Muscle of arm (tissue), 12 donors: ENCODE measurements around the gene DOK5. TPM values are rescaled to one million over a fixed set of nuclear protein-coding genes. Genes with fewer than 3 reads are reported as not detected.

Experiments used
- DNase-seq: peaks from one replicate; pipeline ENCODE4 v3.0.0-alpha.2; 2013
- polyA plus RNA-seq, 12 donors: library from polyadenylated mRNA; unstranded; fragments of 120-200 nt; gene quantifications; one replicate each; pipeline ENCODE4 v1.2.1, GENCODE V29; 2013; ENCODE audit not compliant: insufficient read length in 12 of 12

The DOK5 gene
- polyA plus RNA-seq, 12 donors: 15.2 to 37.7 (median 26.6) TPM; not detected in 1

GRCh38 chr20:54642864-54643667, 167.7 kb downstream of the DOK5 start:
- DNase-seq: no peak

DNA sequence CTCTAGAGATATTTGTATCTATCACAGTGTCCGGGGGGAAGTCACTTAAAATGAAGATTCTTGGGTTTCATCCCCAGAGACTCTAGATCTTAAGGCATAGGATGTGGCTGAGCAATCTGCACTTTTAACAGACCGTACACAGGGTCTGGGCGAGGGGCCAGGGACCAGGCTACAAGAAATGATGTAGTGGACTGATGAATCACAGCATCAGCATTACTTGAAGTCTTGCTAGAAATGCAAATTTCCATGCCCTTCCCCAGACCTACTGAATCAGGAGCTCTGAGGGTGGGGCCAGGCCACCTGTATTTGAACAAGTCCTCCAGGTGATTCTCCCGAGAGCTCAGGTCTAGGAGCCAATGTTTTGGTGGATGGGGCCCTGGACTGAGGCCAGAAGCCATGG, 168.4 kb downstream of the DOK5 start:
- DNase-seq: no peak

- DNase-seq: no peak
Observed at GRCh38 chr20:54645445-54646155, 170.2 kb downstream of the DOK5 start.

DNA sequence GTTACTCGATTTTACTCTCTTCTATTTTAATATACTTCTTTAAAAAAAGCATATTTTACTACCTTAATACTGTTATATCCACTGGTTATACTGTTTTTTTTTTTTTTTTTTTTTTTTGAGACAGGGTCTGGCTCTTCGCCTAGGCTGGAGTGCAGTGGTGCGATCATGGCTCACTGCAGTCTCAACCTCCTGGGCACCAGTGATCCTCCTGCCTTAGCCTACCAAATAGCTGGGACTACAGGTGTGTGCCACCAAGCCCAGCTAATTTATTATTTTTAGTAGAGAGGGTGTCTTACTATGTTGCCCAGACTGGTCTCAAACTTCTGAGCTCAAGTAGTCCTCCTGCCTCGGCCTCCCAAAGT, 170.7 kb downstream of the DOK5 start:
- DNase-seq: no peak

GRCh38 chr20:54648421-54649142, 173.2 kb downstream of the DOK5 start:
- no peak for DNase-seq

DNA sequence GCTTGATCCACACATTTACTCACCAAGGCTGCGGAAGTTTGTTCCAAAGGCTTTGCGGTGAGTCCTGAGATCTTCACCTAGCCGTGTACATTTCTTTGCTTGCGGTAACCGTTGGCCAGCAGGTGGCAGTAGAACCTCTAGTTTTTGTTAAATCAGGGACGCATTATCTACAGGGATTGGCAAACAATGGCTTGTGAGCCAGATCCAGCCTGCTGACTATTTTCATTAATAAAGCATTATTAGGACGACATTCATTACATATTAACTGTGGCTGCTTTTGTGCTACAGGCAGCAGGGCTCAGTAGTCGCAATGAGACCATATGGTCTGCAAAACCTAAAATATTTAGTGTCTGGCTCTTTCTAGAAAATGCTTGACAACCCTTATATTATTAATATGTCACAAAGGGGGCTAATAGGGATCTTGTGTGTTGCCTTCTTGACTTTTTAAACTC, 174.1 kb downstream of the DOK5 start:
- DNase-seq: peak; percentile 70

GRCh38 chr20:54650052-54650719, 174.8 kb downstream of the DOK5 start:
- DNase-seq: no peak

DNA sequence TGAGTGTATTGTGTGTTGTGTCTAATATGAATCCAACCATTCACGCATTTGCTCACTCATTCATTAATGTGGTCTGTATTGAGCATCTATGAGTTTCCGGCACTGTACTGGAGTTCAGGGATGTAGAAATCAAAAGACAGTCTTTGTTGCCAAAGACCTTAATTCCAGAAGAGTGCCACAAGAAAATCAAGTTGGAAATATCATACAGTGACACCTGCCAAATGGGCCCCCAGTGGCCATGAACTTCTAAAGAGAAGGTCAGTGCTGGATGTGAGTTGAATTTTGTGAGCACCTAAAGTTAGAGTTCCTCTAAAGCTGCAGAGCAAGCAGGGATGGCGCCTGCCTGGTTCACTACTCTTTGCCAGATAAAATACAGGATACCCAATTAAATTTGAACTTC, 175.9 kb downstream of the DOK5 start:
- DNase-seq: no peak

- no peak for DNase-seq
Observed at GRCh38 chr20:54654450-54654849, 179.1 kb downstream of the DOK5 start.

DNA sequence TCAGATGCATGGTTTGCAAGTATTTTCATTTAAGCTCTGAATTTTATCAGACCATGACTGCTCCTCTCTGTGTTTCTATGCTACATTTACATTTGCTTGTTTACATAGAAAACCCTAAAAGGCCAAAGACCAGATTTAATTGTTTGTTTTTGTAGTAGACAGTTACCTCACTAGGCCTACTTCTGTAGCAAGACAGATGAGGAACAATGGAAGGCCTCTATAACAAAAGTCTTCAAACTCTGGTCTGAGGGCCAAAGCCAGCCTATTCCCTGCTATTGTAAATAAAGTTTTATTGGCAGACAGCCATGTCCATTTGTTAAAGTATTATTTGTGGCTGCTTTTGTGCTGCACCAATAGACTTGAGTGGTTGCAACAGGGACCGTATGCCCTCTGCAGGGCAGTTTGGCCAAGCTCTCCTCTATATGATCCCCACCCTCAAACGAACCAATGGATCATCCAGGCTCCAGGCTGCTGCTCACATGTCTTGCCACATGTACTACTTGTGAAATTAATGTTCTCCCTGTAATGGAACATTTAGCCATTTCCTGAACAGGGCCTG, 182.0 kb downstream of the DOK5 start:
- DNase-seq: no peak

- no peak for DNase-seq
Observed at GRCh38 chr20:54658525-54658924, 183.1 kb downstream of the DOK5 start.

GRCh38 chr20:54661265-54661664, 185.9 kb downstream of the DOK5 start:
- no peak for DNase-seq

GRCh38 chr20:54661880-54662465, 186.6 kb downstream of the DOK5 start:
- no peak for DNase-seq

GRCh38 chr20:54665812-54666211, 190.4 kb downstream of the DOK5 start:
- DNase-seq: no peak

- DNase-seq: no peak
Observed at GRCh38 chr20:54668271-54669039, 193.1 kb downstream of the DOK5 start.

- no peak for DNase-seq
Observed at GRCh38 chr20:54669040-54669363, 193.6 kb downstream of the DOK5 start.

DNA sequence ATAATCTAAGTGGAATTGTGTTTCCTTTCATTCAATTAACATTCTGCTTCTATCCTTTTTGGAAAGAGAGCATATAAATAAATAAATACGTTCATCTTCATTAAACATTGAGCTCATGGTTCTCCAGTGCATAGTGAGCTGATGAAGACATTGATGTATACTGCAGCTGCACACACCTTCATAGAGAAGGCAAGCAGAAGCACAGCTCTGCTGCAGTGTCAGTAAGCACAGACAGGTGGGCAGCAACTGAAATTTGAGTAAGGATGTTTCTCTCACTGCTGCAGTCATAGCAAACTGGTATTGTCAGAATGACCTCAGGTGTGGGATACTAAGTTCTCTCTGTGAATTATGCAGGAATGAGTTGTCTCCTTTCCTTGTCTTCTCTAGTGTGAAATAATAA, 202.9 kb downstream of the DOK5 start:
- DNase-seq: no peak

GRCh38 chr20:54680439-54680838, 205.0 kb downstream of the DOK5 start:
- no peak for DNase-seq

DNA sequence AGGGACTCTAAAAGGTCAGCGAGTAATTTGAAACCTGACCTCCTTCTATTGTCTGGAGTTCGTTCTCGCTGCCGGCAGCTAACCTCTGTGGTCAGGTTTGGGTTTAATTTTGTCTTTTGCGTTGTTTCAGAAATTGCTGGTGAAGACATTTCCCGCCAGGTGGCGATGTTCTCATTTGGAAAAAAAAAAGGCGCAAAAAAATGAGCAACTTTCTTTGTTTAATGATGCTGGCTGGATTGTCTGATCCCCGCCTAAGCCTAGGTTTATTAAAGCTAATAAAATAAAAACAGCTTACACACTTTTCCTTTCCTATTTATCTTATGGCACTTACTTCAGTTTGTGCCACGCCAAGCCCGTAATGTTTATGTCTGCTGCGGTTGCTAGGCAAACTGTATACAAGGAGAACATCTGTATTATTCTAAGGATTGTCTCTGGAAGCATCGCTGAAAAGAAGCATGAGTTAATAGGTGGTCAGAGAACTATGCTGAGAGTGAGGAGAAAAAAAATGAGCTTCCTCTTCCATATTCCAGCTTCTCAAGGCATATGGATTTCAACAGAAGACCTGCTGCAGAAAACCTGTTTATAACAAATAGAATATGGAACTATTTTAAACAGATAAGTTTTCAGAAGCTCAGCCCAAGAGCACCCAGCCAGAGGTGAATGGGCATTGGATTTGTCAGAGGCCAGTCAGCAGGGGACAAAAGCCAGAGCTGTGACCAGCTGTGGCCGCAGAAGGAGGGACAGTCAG, 205.7 kb downstream of the DOK5 start:
- peak; percentile 68 for DNase-seq

- no peak for DNase-seq
Observed at GRCh38 chr20:54681869-54682268, 206.5 kb downstream of the DOK5 start.
